H1 (cell line): ENCODE measurements around the gene PDE4D. TPM values are rescaled to one million over a fixed set of nuclear protein-coding genes. Genes with fewer than 3 reads are reported as not detected.

Experiments used
- CTCF ChIA-PET: fragments of 300-600 bp; sonication (Branson Sonifier 250); formaldehyde crosslinking; loops from one replicate; lab custom pipeline; 2021; ENCODE audit not compliant: partially characterized antibody; lab: Charles Lee
- POLR2A ChIA-PET: fragments of 300-600 bp; sonication (Branson Sonifier 250); formaldehyde crosslinking; loops from one replicate; lab custom pipeline; 2021; ENCODE audit warnings: inconsistent platforms; ENCODE audit not compliant: partially characterized antibody; lab: Charles Lee
- DNase-seq, 2 experiments: peaks; one replicate each; pipeline versions ENCODE4 v3.0.0 to v3.0.0-alpha.2; 2010 to 2022; ENCODE audit warnings: low spot score in 2 of 2, low read depth in 1 of 2, mixed read lengths in 1 of 2
- FAIRE-seq: peaks from 2 replicates; lab custom pipeline; 2011; peaks lifted over from hg19 to GRCh38; lab: Jason Lieb, UNC
- H2AFZ ChIP-seq: 2 replicates; pipeline ENCODE4 v1.8.1; 2012; ENCODE audit warnings: low read length, inconsistent platforms
- H2AK5ac ChIP-seq: 2 replicates; pipeline ENCODE4 v1.6.1; 2013; ENCODE audit warnings: low read depth, low read length
- H2BK120ac ChIP-seq: replicated peaks from 2 replicates; pipeline ENCODE3; 2013; ENCODE audit warnings: low read depth, low read length, inconsistent platforms
- H2BK12ac ChIP-seq: 2 replicates; pipeline ENCODE4 v1.6.1; 2013; ENCODE audit warnings: low read depth, low read length
- H2BK15ac ChIP-seq: 2 replicates; pipeline ENCODE4 v1.6.1; 2013; ENCODE audit warnings: low read length
- H2BK20ac ChIP-seq: 2 replicates; pipeline ENCODE4 v1.6.1; 2013; ENCODE audit warnings: low read length
- H2BK5ac ChIP-seq: 2 replicates; pipeline ENCODE4 v1.6.1; 2013; ENCODE audit warnings: low read depth, low read length
- H3K14ac ChIP-seq: 2 replicates; pipeline ENCODE4 v1.6.1; 2013; ENCODE audit warnings: inconsistent platforms; ENCODE audit not compliant: insufficient read length
- H3K18ac ChIP-seq: 2 replicates; pipeline ENCODE4 v1.6.1; 2013; ENCODE audit warnings: low read length; ENCODE audit errors: extremely low read depth
- H3K23ac ChIP-seq: 2 replicates; pipeline ENCODE4 v1.6.1; 2013; ENCODE audit warnings: inconsistent platforms; ENCODE audit not compliant: insufficient read length
- H3K23me2 ChIP-seq: 2 replicates; pipeline ENCODE4 v1.6.1; 2013; ENCODE audit warnings: low read depth, low read length
- H3K27ac ChIP-seq: 2 replicates; pipeline ENCODE4 v1.6.1; 2011; ENCODE audit warnings: low read depth, low read length, inconsistent platforms
- H3K27me3 ChIP-seq, 4 experiments: replicated peaks in 1 of 4; 1 replicate in 1 of 4; 2 replicates in 3 of 4; pipeline versions ENCODE4 v1.6.1 to v1.8.1; 2011 to 2013; ENCODE audit warnings: low read length in 3 of 4, mild to moderate bottlenecking in 3 of 4, inconsistent platforms in 2 of 4, mixed read lengths in 2 of 4, moderate library complexity in 1 of 4; ENCODE audit not compliant: control insufficient read depth in 3 of 4, insufficient read depth in 3 of 4; ENCODE audit errors: extremely low read depth in 1 of 4
- H3K36me3 ChIP-seq, 4 experiments: 2 replicates each; pipeline versions ENCODE4 v1.6.1 to v1.8.1; 2011 to 2013; ENCODE audit warnings: mild to moderate bottlenecking in 4 of 4, low read length in 3 of 4, moderate library complexity in 2 of 4, control low read depth in 1 of 4, inconsistent platforms in 1 of 4; ENCODE audit not compliant: insufficient read depth in 4 of 4, control insufficient read depth in 2 of 4
- H3K4ac ChIP-seq: replicated peaks from 2 replicates; pipeline ENCODE3; 2013; ENCODE audit warnings: low read length, low read depth, mixed read lengths, inconsistent platforms; ENCODE audit not compliant: insufficient read length
- H3K4me1 ChIP-seq, 4 experiments: replicated peaks in 1 of 4; 1 replicate in 1 of 4; 2 replicates in 3 of 4; pipeline versions ENCODE4 v1.6.1 to v1.8.1; 2011 to 2013; ENCODE audit warnings: low read length in 3 of 4, inconsistent platforms in 2 of 4, mixed read lengths in 1 of 4; ENCODE audit not compliant: insufficient read depth in 4 of 4, control insufficient read depth in 3 of 4
- H3K4me2 ChIP-seq, 2 experiments: 2 replicates each; pipeline versions ENCODE4 v1.6.1 to v1.8.1; 2011 to 2013; ENCODE audit warnings: low read depth in 2 of 2, low read length in 2 of 2, control low read depth in 1 of 2, inconsistent platforms in 1 of 2, mild to moderate bottlenecking in 1 of 2; ENCODE audit not compliant: insufficient read depth in 1 of 2
- H3K4me3 ChIP-seq, 4 experiments: fragments of 200-600, 300-600 bp in 1 of 4; sonication (generic), shearing (Covaris generic), sonication (Bioruptor Twin) in 1 of 4; 2 replicates each; pipeline versions ENCODE4 v1.5.1 to v1.8.1; 2011 to 2016; ENCODE audit warnings: low read length in 4 of 4, low read depth in 3 of 4, control low read depth in 2 of 4, inconsistent platforms in 2 of 4, mild to moderate bottlenecking in 2 of 4, mixed read lengths in 1 of 4, moderate library complexity in 1 of 4; ENCODE audit not compliant: insufficient read depth in 2 of 4; ENCODE audit errors: extremely low read depth in 1 of 4
- H3K56ac ChIP-seq: replicated peaks from 2 replicates; pipeline ENCODE3; 2013; ENCODE audit warnings: low read depth, mild to moderate bottlenecking, mixed read lengths, low read length, inconsistent platforms; ENCODE audit not compliant: insufficient read length
- H3K79me1 ChIP-seq: 2 replicates; pipeline ENCODE4 v1.6.1; 2013; ENCODE audit warnings: low read depth, low read length, control low read depth
- H3K79me2 ChIP-seq, 2 experiments: 2 replicates each; pipeline versions ENCODE4 v1.6.1 to v1.8.1; 2012 to 2013; ENCODE audit warnings: low read length in 2 of 2, mild to moderate bottlenecking in 2 of 2, inconsistent platforms in 1 of 2; ENCODE audit not compliant: insufficient read depth in 2 of 2, control insufficient read depth in 1 of 2
- H3K9ac ChIP-seq, 4 experiments: replicated peaks in 1 of 4; 1 replicate in 1 of 4; 2 replicates in 3 of 4; pipeline versions ENCODE4 v1.6.1 to v1.8.1; 2011 to 2013; ENCODE audit warnings: low read depth in 3 of 4, low read length in 3 of 4, control low read depth in 2 of 4, mild to moderate bottlenecking in 2 of 4, moderate library complexity in 2 of 4, inconsistent platforms in 1 of 4; ENCODE audit errors: extremely low read depth in 1 of 4
- H3K9me3 ChIP-seq, 2 experiments: 2 replicates each; pipeline versions ENCODE4 v1.6.1 to v1.8.1; 2012 to 2013; ENCODE audit warnings: mild to moderate bottlenecking in 2 of 2, moderate library complexity in 2 of 2, control low read depth in 1 of 2, inconsistent platforms in 1 of 2, low read depth in 1 of 2, low read length in 1 of 2, mixed read lengths in 1 of 2; ENCODE audit not compliant: insufficient read depth in 2 of 2
- H4K20me1 ChIP-seq, 2 experiments: replicated peaks in 1 of 2; 2 replicates each; pipeline versions ENCODE3 to v1.8.1; 2011 to 2013; ENCODE audit warnings: inconsistent platforms in 2 of 2, low read length in 2 of 2, mild to moderate bottlenecking in 1 of 2; ENCODE audit not compliant: insufficient read depth in 2 of 2, control insufficient read depth in 1 of 2
- H4K5ac ChIP-seq: 2 replicates; pipeline ENCODE4 v1.6.1; 2013; ENCODE audit warnings: low read length, low read depth, mixed read lengths, inconsistent platforms; ENCODE audit not compliant: insufficient read length
- H4K8ac ChIP-seq: 2 replicates; pipeline ENCODE4 v1.8.0; 2013; ENCODE audit warnings: mild to moderate bottlenecking, moderate library complexity, low read length, inconsistent platforms; ENCODE audit not compliant: insufficient read depth; ENCODE audit errors: extremely low read depth
- H4K91ac ChIP-seq: replicated peaks from 2 replicates; pipeline ENCODE3; 2013; ENCODE audit warnings: low read length, mixed read lengths, inconsistent platforms; ENCODE audit not compliant: insufficient read length
- KDM4A ChIP-seq: IDR thresholded peaks from one replicate; pipeline ENCODE4 v1.7.1; 2012; ENCODE audit warnings: low read depth, mild to moderate bottlenecking, moderate library complexity, low read length, inconsistent platforms; ENCODE audit not compliant: severe bottlenecking
- WGBS, 2 experiments: shearing (Covaris generic) in 1 of 2; methylation state at CpG; one replicate each; pipeline versions ENCODE4 v1.1.6 to v1.1.7; 2013 to 2015; ENCODE audit warnings: low lambda C conversion rate in 2 of 2, mixed read lengths in 2 of 2, inconsistent platforms in 1 of 2, low coverage in 1 of 2, missing lambda C conversion rate in 1 of 2; ENCODE audit not compliant: insufficient replicate concordance in 2 of 2, insufficient coverage in 1 of 2, insufficient read length in 1 of 2; ENCODE audit errors: extremely low coverage in 1 of 2, missing lambda C conversion rate in 1 of 2; 5-methylcytosine and 5-hydroxymethylcytosine counted together
- polyA plus RNA-seq, 7 experiments: library from polyadenylated mRNA; depleted of rRNA in 3 of 7; stranded (reverse) in 5 of 7; unstranded in 2 of 7; fragments of >200 nt in 5 of 7; fragments of 200-250 nt in 2 of 7; gene quantifications; 1 replicate in 5 of 7; 2 replicates in 1 of 7; 4 replicates in 1 of 7; pipeline versions ENCODE4 v1.2.1 to v1.2.3, GENCODE V29; 2011 to 2013; ENCODE audit warnings: missing spikeins in 2 of 7, mixed read lengths in 2 of 7
- total RNA-seq: library from RNA; stranded (reverse); fragmentation: NEBNext Ultra II Directional; extraction: Animal tissue kit (Norgen Biotek cat#: 25700); gene quantifications from 2 replicates; pipeline ENCODE4 v1.2.1, GENCODE V29; 2021

The PDE4D gene
- total and polyA plus RNA-seq, 2 of the 8 experiments (the other 6 are each of a cell fraction or from before 2014, with no cell fraction given) = 2.3 to 3.7 TPM

- Histone ChIP-seq H3K18ac (no peak overlapping the region), H3K4ac (no peak overlapping the region), H4K91ac (no peak overlapping the region), H3K4me1 (no peaks in the 10 kb centered on the region), H3K14ac (no peak overlapping the region), H3K4me2 (no peak overlapping the region), H4K20me1 (no peaks in the 10 kb centered on the region), H3K56ac (no peak overlapping the region), H2BK20ac (no peak overlapping the region), H2BK120ac (no peak overlapping the region), H3K9ac (no peak overlapping the region), H3K23me2 (no peaks in the 10 kb centered on the region), H4K5ac (no peak overlapping the region), H2AFZ (no peak overlapping the region), H2BK12ac (no peak overlapping the region), H2BK15ac (no peak overlapping the region), H3K27ac (no peak overlapping the region), H3K27me3 (peaks cover 0 to 1% (median 0%) of the 10 kb centered on the region in 4 experiments; a peak in 1 of 7 replicates), H3K79me1 (no peaks in the 10 kb centered on the region), H2BK5ac (no peak overlapping the region), H3K79me2 (no peaks in the 10 kb centered on the region), H3K36me3 (no peaks in the 10 kb centered on the region), H3K23ac (no peak overlapping the region), H4K8ac (no peak overlapping the region), H3K9me3 (no peaks in the 10 kb centered on the region), H3K4me3 (no peak overlapping the region), H2AK5ac (no peak overlapping the region)
- FAIRE-seq (no peak), DNase-seq (no peak)
- WGBS, 2 experiments = 94% methylated on average over 1 of the region's 1 CpG; no CpG with 5 or more reads in 1 of the 2 experiments
- ChIA-PET POLR2A (no interaction called here), CTCF (no interaction called here)
- no peak for TF ChIP-seq KDM4A
These were observed 634.3 kb downstream of the PDE4D start for GRCh38 chr5:59259237-59259636.
